Measurements from ENCODE around the gene CARMIL3. TPM values are rescaled to one million over a fixed set of nuclear protein-coding genes. Genes with fewer than 3 reads are reported as not detected.

Gene CARMIL3
- polyA plus RNA-seq, 4 donors: 1.3 to 2.4 (median 1.7) TPM

DNA sequence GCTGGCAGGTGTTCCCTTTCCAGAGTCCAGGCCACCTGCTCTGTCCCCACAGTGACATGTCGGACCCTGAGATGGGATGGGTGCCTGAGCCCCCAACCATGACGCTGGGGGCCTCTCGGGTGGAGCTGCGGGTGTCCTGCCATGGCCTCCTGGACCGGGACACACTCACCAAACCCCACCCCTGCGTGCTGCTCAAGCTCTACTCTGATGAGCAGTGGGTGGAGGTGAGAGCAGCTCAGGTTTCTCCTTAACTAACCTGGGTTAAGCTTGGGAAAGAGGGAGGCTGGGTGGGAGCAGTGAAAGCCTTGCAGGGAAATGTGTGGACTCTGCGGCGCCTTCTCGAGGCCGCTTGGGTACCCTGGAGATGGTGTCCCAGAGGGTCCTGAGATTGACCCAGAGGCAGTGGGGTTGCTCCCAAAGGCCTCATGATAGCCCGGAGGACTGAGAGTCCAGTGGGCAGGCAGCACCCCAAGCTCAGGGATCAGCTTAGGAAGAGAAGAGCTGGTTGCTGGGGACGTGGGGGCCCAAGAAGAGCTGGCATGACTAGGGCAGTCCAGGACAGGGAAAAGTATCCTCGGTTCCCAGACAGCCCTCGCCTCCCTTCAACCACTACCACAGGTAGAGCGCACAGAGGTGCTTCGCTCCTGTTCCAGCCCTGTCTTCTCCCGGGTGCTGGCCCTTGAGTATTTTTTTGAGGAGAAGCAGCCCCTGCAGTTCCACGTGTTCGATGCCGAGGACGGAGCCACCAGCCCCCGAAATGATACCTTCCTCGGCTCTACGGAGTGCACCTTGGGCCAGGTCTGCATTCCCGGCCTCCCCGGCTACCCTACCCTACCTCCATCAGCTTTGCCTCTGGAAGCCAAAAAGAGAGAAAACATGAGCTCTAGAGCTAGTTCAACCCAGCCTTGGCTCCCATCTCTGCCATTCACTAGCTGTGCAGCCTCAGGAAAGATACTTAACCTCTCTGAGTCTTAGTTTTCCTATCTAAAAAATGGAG lies 21.4 kb downstream of the CARMIL3 start:
- DNase-seq (ENCODE audit: low read depth in 4 of 4, low spot score in 2 of 4): no peak

DNA sequence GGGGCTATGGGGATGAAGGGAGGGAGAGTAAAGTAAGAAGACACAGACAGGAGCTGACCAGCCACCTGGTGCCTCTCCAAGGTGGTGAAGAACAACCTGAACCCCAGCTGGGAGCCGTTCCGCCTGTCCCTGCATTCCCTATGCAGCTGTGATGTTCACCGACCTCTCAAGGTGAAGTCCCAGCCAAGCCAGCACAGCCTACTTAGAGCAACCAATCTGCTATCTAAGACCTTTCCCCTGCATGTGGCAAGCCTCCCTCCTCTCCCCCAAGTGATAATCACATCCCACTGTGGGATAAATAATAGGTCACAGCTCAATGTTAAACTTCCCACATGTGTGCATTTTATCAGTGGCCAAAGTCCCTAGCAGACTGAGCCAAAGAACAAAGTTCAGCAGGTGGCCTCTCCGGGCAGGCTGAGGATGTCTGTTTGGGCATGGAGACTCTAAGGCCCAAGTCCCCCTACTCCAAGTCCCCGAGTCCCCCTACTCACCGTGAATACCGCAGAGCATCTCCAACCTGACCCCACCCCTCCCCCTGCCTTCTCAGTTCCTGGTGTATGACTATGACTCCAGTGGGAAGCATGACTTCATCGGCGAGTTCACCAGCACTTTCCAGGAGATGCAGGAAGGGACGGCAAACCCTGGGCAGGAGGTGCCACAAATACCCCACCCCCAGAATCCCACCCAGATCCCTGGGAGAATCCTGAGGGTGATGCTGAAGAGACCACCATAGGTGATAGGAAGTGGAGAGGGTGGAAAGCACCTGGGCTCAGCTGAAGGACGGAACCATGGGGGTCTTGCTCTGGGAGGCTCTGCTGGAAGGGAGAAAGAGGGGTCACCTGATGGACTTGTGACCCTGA lies 23.0 kb downstream of the CARMIL3 start:
- DNase-seq (ENCODE audit: low read depth in 4 of 4, low spot score in 2 of 4): no peak

DNA sequence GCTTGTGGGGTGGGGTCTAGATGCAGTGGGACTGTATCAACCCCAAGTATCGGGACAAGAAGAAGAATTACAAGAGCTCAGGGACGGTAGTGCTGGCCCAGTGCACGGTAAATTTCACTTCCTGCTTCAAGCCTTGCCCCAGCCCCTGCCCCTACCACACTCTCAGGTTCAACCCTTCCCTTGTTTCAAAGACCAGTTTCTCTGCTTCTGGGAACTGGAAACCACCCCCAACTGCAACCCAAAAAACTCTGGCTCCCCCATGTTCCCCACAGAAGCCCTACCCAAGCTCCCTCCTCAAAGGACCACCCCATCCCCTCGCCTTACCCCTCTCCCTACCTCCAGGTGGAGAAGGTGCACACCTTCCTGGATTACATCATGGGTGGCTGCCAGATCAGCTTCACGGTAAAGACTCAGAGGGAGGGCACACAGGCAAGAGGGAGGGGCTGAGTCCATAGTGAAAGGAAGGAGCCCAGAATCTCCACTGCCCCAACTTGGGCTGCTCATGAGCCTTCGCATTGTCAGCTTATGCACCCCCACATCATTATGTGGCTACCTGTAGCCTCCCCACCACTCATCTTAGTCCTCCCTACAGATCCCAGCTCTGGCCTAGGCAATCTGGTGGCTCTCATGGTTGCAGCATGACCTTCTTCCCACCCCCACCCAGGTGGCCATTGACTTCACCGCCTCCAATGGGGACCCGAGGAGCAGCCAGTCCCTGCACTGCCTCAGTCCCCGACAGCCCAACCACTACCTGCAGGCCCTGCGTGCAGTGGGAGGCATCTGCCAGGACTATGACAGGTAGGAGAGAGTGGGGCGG lies 23.9 kb downstream of the CARMIL3 start:
- DNase-seq (ENCODE audit: low read depth in 4 of 4, low spot score in 2 of 4): no peak

DNA sequence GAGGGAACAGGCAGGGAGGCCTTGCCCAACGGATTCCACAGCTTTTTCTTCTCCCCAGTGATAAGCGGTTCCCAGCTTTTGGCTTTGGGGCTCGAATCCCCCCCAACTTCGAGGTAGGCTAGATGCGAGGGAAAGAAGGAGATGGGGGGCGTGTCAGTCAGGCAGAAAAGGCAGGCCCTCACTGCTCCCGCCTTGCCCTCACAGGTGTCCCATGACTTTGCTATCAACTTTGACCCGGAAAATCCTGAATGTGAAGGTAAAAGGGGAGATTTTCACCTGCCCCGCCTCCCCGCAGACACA lies 24.4 kb downstream of the CARMIL3 start:
- DNase-seq (ENCODE audit: low read depth in 4 of 4, low spot score in 2 of 4): no peak

DNA sequence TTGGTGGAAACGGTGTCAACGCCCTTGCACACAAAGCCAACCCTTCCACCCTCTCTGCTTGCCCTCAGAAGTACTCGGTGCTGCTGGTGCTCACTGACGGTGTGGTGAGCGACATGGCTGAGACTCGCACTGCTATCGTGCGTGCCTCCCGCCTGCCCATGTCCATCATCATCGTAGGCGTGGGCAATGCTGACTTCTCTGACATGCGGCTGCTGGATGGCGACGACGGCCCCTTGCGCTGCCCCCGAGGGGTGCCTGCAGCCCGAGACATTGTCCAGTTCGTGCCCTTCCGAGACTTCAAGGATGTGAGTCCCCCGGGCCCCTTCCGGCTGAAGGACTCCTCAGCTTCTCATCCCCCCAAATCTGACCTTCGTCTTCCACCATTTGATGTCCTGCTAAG lies 25.3 kb downstream of the CARMIL3 start:
- DNase-seq (ENCODE audit: low read depth in 4 of 4, low spot score in 2 of 4): no peak

DNA sequence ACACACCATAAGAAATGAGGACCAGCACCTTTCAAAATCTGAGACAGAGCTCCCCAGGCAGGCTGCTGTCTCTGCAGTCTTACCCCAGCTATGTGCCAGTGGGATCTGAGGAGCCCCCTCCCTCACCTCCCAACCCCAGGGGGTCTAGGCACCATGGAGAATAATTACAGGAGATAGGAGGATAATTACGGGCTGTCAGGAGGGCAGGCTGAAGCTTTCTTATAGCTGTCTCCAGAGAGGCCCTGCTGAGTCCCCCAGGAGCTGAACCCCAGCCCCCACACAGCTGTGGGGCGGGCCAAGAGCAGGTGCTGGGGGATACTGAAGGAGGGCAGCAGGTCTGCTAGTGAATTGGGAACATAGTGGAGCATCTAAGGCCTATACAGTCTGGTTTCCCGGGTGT lies 26.3 kb downstream of the CARMIL3 start:
- DNase-seq (ENCODE audit: low read depth in 4 of 4, low spot score in 2 of 4): no peak

DNA sequence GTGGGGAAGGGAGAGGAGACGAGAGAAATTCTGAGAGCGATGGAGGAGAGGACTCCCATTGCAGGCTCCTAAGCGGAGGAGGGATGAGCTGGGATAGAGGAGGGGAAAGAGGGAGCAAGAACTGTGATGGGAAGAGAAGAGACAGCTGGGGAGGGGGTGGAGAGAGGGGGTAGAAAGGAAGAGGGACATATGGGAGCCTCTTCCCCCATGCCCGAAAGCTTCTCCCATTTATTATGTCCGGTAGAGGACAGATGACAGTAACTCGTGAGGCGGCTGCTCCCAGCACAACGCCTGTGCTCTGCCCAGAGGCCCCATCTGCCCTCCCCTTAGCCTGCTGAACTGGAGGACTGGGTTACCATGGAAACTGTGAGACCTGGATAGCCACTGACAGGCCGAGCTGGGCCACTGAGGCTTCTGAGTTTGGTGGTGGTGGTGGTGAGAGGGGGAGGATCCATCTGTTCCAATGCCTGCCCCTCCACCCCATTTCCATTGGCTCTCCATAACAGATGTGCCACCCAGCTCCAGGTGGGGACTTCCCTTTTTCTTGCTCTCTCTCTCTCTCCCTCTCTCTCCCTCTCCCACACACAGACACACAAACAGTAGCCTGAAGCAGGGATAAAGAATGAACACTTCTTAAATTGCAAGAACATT lies 27.8 kb downstream of the CARMIL3 start:
- no peak for DNase-seq (ENCODE audit: low read depth in 4 of 4, low spot score in 2 of 4)

DNA sequence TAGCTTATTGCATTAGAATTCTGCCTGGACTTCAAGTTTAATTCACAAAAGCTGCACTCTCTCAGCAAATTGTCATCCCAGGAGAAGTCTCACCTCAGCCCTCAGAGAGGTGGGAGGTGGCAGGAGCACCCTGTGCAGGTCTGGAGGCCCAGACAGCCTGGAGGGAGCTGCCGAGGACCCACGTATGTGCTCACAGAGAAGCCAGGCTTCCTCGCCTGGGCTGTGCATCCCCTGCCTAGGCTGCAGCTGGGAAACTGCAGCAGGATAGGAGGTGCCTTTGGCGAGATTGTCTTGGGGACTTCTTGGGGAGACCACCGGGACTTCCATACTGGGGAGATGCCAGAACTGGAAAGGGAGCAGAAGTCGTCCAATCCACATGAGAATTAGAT lies 28.3 kb downstream of the CARMIL3 start:
- no peak for DNase-seq (ENCODE audit: low read depth in 4 of 4, low spot score in 2 of 4)

DNA sequence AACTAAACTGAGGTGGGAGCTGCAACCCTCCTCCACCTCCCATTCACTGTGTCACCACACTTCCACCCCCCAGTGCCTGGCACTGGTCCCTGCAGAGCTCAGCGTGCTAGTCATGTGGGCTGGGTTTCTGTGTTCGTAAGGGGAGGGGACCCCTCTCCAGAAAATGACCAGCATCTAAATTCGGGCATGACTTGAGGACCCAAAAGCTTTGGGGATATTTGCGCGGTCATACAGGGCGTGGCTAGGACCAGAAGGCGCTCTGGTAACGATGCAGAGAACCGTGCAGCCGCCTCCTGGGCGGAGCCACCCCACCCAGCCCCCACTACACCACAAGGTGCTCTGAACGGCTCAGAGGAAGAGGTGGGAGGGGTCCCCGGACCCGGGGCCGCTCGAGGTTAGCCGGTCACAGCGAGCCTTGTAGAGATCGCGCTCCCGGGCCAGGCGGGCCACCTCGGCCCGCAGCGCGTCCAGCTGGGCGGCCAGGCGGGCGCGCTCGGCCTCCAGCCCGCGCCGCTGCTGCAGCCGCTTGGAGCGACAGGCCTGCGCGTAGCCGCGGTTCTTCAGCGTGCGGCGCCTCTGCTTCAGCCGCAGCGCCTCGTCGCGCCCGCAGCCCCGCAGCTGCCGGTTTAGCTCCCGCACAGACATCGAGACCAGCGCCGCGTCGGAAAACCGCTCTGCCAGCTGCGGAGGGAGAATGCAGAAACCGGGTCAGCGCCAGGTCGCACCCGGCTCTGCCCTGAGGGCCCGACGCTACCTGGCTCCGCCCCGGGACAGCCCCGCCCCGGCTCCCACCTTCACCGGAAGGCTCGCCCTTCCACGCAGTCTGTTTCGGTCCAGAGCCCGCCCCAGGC lies 29.3 kb downstream of the CARMIL3 start:
- no peak for DNase-seq (ENCODE audit: low read depth in 4 of 4, low spot score in 2 of 4)

DNA sequence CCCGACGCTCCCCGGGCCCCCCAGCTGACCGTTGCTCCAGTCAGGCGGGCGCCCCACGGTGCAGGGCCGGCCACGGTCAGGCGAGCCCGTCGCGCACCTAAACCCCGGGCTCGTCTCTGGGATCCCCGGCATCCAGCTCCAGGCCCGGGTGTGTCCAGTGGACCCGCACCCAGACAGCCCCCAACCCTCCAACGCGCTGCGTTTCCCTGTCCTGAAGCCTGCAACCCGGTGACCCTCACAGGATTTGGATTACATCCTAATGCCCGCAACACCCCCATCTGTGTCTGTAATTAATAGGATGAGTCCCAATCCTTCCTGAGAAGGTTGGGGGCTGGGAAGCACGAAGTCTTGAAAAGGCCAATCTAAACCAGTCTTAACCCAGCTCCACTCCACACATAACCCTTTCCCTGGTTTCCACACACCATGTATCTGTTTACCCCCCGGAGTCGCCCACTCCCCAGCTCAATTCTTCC lies 30.0 kb downstream of the CARMIL3 start:
- DNase-seq (ENCODE audit: low read depth in 4 of 4, low spot score in 2 of 4): no peak

DNA sequence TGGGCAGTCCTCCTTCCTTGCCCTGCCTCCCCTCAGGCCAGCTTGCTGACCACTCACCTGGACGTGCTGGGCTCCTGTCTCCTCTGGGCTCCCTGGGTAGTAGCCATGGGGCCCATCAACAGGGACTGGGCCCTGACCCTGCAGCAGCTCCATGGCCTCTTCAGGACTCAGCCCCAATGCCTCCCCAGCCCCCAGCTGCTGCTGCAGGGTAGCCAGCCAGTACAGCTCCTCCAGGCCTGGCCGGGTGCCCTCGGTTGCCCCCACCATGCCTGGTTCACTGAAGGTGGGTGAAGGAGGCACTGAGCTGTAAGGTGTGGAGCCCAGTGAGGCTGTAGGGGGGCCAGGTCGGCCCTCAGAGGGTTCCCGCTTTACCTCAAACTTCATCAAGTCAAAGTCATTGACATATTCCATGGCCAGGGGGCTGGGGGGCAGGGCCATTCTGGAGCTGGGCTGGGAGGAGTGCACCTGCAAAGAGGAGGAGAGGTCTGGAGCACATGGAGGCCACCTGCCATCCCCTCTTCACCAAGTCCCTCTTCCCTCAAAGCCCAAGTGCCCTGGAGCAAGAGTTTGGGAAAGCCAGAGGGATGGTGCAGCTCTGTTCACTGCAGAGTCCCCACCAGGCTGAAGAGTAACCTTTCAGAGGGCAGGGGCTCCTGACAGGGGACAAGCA lies 30.7 kb downstream of the CARMIL3 start:
- no peak for DNase-seq (ENCODE audit: low read depth in 4 of 4, low spot score in 2 of 4)

DNA sequence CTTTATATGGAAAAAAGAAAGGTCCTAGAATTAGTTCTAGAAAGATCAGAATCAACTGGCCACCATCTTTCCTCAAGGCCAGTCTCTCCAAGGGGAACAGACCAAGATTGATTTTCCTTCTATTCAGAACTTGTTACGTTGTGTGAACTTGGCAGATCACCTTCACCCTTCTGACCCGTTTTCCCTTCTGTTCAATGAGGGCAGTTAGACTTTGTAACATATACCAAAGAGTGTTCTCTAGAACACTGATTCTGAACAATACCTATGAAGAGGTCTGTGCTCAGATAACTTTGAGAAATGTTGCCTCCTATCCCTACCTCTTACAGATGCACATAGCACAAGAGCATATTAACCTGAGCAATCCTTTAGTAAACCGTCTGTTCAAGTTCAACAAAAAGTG lies 31.7 kb downstream of the CARMIL3 start:
- DNase-seq (ENCODE audit: low read depth in 4 of 4, low spot score in 2 of 4): no peak

DNA sequence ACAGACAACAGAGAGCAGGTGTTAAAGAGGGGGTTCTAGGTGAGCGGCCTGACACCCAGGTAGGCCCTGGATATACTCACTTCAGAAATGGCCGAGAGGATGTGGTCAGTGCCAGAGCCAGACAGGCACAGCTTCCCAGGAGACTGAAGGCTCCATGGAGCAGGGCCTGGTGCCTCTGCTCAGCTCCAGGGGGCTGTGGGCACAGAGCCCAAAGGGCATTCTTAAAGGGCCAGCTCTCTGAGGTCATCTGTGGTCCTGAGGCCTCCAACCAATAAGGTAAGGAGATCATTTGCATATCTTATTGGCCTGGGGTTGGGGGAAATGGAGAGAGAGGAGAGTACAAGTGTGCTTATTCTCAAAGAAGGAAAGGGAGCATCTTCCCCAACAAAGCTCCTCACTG lies 32.6 kb downstream of the CARMIL3 start:
- DNase-seq (ENCODE audit: low read depth in 4 of 4, low spot score in 2 of 4): no peak

DNA sequence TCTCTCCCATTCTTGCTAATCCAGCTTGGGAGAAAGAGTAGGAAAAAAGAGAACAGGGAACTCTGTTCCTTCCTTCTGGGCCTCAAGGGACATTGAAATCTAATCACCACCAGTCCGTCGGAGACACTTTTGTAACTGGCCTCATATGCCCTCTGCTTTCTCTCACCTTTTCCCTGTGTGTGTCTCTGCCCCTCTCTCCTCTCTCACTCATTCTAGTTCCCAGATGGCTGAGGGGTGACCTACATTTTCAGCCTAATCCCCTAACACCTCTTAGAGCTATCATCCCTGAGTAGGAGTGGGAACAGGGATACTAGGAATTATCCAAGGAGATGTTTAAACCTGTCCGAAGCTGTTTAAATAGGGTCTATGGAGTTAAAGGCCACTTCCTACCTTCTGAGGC lies 33.4 kb downstream of the CARMIL3 start:
- no peak for DNase-seq (ENCODE audit: low read depth in 4 of 4, low spot score in 2 of 4)

DNA sequence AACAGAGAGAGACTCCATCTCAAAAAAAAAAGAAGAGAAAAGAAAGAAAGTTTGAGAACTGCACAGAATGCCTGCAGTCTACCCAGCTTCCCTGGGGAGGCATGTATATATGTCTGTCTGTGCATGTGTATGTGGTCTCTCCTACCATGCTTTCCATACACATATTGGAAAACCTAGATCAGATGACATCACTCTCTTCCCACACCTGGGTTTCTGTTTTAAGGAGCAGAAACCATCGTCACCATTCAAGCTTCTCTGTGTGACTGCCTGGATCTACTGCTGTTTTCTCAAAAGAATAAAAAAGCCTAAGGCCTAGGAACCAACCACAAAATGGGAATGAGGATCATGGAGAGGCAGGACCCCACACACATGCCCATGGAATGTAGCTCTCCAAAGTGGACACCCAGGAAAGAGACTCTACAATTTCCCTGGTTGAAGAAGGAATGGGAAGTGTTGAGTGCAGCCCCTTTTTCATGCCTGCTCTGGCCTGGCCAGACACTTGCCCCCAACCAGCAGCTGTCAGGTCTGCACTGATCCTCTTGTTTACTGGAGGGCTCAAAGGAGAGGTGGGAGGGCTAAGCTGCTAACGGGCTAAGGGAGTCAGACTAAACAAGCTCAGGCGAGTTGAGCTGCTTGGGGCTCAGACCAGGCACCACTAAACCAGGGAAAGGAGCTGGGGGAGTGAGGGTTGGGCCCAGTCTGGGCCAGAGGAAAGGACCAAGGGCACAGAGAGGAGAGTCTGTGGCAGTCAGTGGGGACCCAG lies 34.6 kb downstream of the CARMIL3 start:
- DNase-seq (ENCODE audit: low read depth in 4 of 4, low spot score in 2 of 4): no peak

DNA sequence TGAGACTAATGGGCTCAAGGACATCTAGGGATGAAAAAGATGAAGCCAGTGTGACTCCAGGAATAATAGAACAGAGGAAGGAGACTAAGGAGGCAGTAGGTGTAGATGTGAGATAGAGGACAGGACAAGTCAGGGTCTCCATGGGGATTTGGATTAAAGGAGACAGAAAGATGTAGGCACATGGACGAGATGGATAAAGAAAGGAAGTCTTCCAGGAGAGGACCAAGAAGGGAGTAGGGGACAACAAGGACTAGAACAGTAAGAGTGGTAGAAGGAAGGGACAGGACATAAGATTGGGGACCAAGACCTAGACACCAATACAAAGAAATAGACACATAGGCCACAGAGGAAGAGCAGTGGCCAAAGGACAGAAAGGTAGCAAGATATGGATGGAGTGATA lies 35.2 kb downstream of the CARMIL3 start:
- DNase-seq (ENCODE audit: low read depth in 4 of 4, low spot score in 2 of 4): no peak

DNA sequence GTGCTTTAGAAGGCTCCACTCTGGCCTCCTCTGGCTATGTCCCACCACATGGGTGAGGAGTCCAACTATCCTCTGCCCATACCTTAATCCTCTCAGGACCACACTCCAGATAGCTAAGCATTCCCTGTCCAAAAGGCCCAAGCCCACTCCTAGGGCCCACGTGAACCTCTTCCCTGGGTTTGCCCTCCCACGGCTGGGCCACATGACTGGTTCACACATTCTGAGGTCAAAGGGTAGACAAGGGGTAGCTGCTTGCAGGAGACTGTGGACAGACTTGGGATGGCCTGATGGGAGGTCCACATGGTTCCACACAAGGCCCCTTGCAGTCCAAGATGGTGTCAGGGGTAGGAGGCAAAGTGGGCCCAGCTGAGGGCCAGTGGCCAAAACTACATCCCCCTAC lies 36.3 kb downstream of the CARMIL3 start:
- DNase-seq (ENCODE audit: low read depth in 4 of 4, low spot score in 2 of 4): no peak

DNA sequence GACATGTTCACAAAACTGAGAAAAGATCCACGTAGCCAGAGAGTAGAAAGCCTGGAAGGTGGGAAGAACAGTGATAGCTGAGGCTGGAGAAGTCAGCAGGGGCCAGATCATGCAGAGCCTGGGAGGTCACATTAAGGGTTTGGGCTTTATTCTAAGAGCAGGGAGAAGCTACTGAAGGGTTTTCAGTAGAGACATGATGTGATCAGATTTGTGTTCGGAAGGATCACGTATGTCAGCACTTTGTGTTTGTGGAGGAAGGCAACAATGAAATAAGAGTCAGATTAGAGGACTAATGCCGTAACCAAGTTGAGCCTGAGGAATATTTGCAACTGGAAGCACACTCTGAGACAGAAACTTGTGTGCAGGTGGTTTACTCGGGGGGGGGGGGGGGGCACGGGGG lies 38.1 kb downstream of the CARMIL3 start:
- no peak for DNase-seq (ENCODE audit: low read depth in 4 of 4, low spot score in 2 of 4)
